H1 (cell line): ENCODE results near the gene LCN9. TPM values are rescaled to one million over a fixed set of nuclear protein-coding genes. Genes with fewer than 3 reads are reported as not detected.

Source experiments
- CTCF ChIA-PET: fragments of 300-600 bp; sonication (Branson Sonifier 250); formaldehyde crosslinking; loops from one replicate; lab custom pipeline; 2021; ENCODE audit not compliant: partially characterized antibody; lab: Charles Lee
- POLR2A ChIA-PET: fragments of 300-600 bp; sonication (Branson Sonifier 250); formaldehyde crosslinking; loops from one replicate; lab custom pipeline; 2021; ENCODE audit warnings: inconsistent platforms; ENCODE audit not compliant: partially characterized antibody; lab: Charles Lee
- DNase-seq, 2 experiments: peaks; one replicate each; pipeline versions ENCODE4 v3.0.0 to v3.0.0-alpha.2; 2010 to 2022; ENCODE audit warnings: low spot score in 2 of 2, low read depth in 1 of 2, mixed read lengths in 1 of 2
- FAIRE-seq: peaks from 2 replicates; lab custom pipeline; 2011; peaks lifted over from hg19 to GRCh38; lab: Jason Lieb, UNC
- H2AFZ ChIP-seq: 2 replicates; pipeline ENCODE4 v1.8.1; 2012; ENCODE audit warnings: low read length, inconsistent platforms
- H2AK5ac ChIP-seq: 2 replicates; pipeline ENCODE4 v1.6.1; 2013; ENCODE audit warnings: low read depth, low read length
- H2BK120ac ChIP-seq: replicated peaks from 2 replicates; pipeline ENCODE3; 2013; ENCODE audit warnings: low read depth, low read length, inconsistent platforms
- H2BK12ac ChIP-seq: 2 replicates; pipeline ENCODE4 v1.6.1; 2013; ENCODE audit warnings: low read depth, low read length
- H2BK15ac ChIP-seq: 2 replicates; pipeline ENCODE4 v1.6.1; 2013; ENCODE audit warnings: low read length
- H2BK20ac ChIP-seq: 2 replicates; pipeline ENCODE4 v1.6.1; 2013; ENCODE audit warnings: low read length
- H2BK5ac ChIP-seq: 2 replicates; pipeline ENCODE4 v1.6.1; 2013; ENCODE audit warnings: low read depth, low read length
- H3K14ac ChIP-seq: 2 replicates; pipeline ENCODE4 v1.6.1; 2013; ENCODE audit warnings: inconsistent platforms; ENCODE audit not compliant: insufficient read length
- H3K18ac ChIP-seq: 2 replicates; pipeline ENCODE4 v1.6.1; 2013; ENCODE audit warnings: low read length; ENCODE audit errors: extremely low read depth
- H3K23ac ChIP-seq: 2 replicates; pipeline ENCODE4 v1.6.1; 2013; ENCODE audit warnings: inconsistent platforms; ENCODE audit not compliant: insufficient read length
- H3K23me2 ChIP-seq: 2 replicates; pipeline ENCODE4 v1.6.1; 2013; ENCODE audit warnings: low read depth, low read length
- H3K27ac ChIP-seq: 2 replicates; pipeline ENCODE4 v1.6.1; 2011; ENCODE audit warnings: low read depth, low read length, inconsistent platforms
- H3K27me3 ChIP-seq, 4 experiments: replicated peaks in 1 of 4; 1 replicate in 1 of 4; 2 replicates in 3 of 4; pipeline versions ENCODE4 v1.6.1 to v1.8.1; 2011 to 2013; ENCODE audit warnings: low read length in 3 of 4, mild to moderate bottlenecking in 3 of 4, inconsistent platforms in 2 of 4, mixed read lengths in 2 of 4, moderate library complexity in 1 of 4; ENCODE audit not compliant: control insufficient read depth in 3 of 4, insufficient read depth in 3 of 4; ENCODE audit errors: extremely low read depth in 1 of 4
- H3K36me3 ChIP-seq, 4 experiments: 2 replicates each; pipeline versions ENCODE4 v1.6.1 to v1.8.1; 2011 to 2013; ENCODE audit warnings: mild to moderate bottlenecking in 4 of 4, low read length in 3 of 4, moderate library complexity in 2 of 4, control low read depth in 1 of 4, inconsistent platforms in 1 of 4; ENCODE audit not compliant: insufficient read depth in 4 of 4, control insufficient read depth in 2 of 4
- H3K4ac ChIP-seq: replicated peaks from 2 replicates; pipeline ENCODE3; 2013; ENCODE audit warnings: low read length, low read depth, mixed read lengths, inconsistent platforms; ENCODE audit not compliant: insufficient read length
- H3K4me1 ChIP-seq, 4 experiments: replicated peaks in 1 of 4; 1 replicate in 1 of 4; 2 replicates in 3 of 4; pipeline versions ENCODE4 v1.6.1 to v1.8.1; 2011 to 2013; ENCODE audit warnings: low read length in 3 of 4, inconsistent platforms in 2 of 4, mixed read lengths in 1 of 4; ENCODE audit not compliant: insufficient read depth in 4 of 4, control insufficient read depth in 3 of 4
- H3K4me2 ChIP-seq, 2 experiments: 2 replicates each; pipeline versions ENCODE4 v1.6.1 to v1.8.1; 2011 to 2013; ENCODE audit warnings: low read depth in 2 of 2, low read length in 2 of 2, control low read depth in 1 of 2, inconsistent platforms in 1 of 2, mild to moderate bottlenecking in 1 of 2; ENCODE audit not compliant: insufficient read depth in 1 of 2
- H3K4me3 ChIP-seq, 4 experiments: fragments of 200-600, 300-600 bp in 1 of 4; sonication (generic), shearing (Covaris generic), sonication (Bioruptor Twin) in 1 of 4; 2 replicates each; pipeline versions ENCODE4 v1.5.1 to v1.8.1; 2011 to 2016; ENCODE audit warnings: low read length in 4 of 4, low read depth in 3 of 4, control low read depth in 2 of 4, inconsistent platforms in 2 of 4, mild to moderate bottlenecking in 2 of 4, mixed read lengths in 1 of 4, moderate library complexity in 1 of 4; ENCODE audit not compliant: insufficient read depth in 2 of 4; ENCODE audit errors: extremely low read depth in 1 of 4
- H3K56ac ChIP-seq: replicated peaks from 2 replicates; pipeline ENCODE3; 2013; ENCODE audit warnings: low read depth, mild to moderate bottlenecking, mixed read lengths, low read length, inconsistent platforms; ENCODE audit not compliant: insufficient read length
- H3K79me1 ChIP-seq: 2 replicates; pipeline ENCODE4 v1.6.1; 2013; ENCODE audit warnings: low read depth, low read length, control low read depth
- H3K79me2 ChIP-seq, 2 experiments: 2 replicates each; pipeline versions ENCODE4 v1.6.1 to v1.8.1; 2012 to 2013; ENCODE audit warnings: low read length in 2 of 2, mild to moderate bottlenecking in 2 of 2, inconsistent platforms in 1 of 2; ENCODE audit not compliant: insufficient read depth in 2 of 2, control insufficient read depth in 1 of 2
- H3K9ac ChIP-seq, 4 experiments: replicated peaks in 1 of 4; 1 replicate in 1 of 4; 2 replicates in 3 of 4; pipeline versions ENCODE4 v1.6.1 to v1.8.1; 2011 to 2013; ENCODE audit warnings: low read depth in 3 of 4, low read length in 3 of 4, control low read depth in 2 of 4, mild to moderate bottlenecking in 2 of 4, moderate library complexity in 2 of 4, inconsistent platforms in 1 of 4; ENCODE audit errors: extremely low read depth in 1 of 4
- H3K9me3 ChIP-seq, 2 experiments: 2 replicates each; pipeline versions ENCODE4 v1.6.1 to v1.8.1; 2012 to 2013; ENCODE audit warnings: mild to moderate bottlenecking in 2 of 2, moderate library complexity in 2 of 2, control low read depth in 1 of 2, inconsistent platforms in 1 of 2, low read depth in 1 of 2, low read length in 1 of 2, mixed read lengths in 1 of 2; ENCODE audit not compliant: insufficient read depth in 2 of 2
- H4K20me1 ChIP-seq, 2 experiments: replicated peaks in 1 of 2; 2 replicates each; pipeline versions ENCODE3 to v1.8.1; 2011 to 2013; ENCODE audit warnings: inconsistent platforms in 2 of 2, low read length in 2 of 2, mild to moderate bottlenecking in 1 of 2; ENCODE audit not compliant: insufficient read depth in 2 of 2, control insufficient read depth in 1 of 2
- H4K5ac ChIP-seq: 2 replicates; pipeline ENCODE4 v1.6.1; 2013; ENCODE audit warnings: low read length, low read depth, mixed read lengths, inconsistent platforms; ENCODE audit not compliant: insufficient read length
- H4K8ac ChIP-seq: 2 replicates; pipeline ENCODE4 v1.8.0; 2013; ENCODE audit warnings: mild to moderate bottlenecking, moderate library complexity, low read length, inconsistent platforms; ENCODE audit not compliant: insufficient read depth; ENCODE audit errors: extremely low read depth
- H4K91ac ChIP-seq: replicated peaks from 2 replicates; pipeline ENCODE3; 2013; ENCODE audit warnings: low read length, mixed read lengths, inconsistent platforms; ENCODE audit not compliant: insufficient read length
- NANOG ChIP-seq: IDR thresholded peaks from 2 replicates; pipeline ENCODE4 v1.6.1; 2011; ENCODE audit warnings: low read length, low read depth, mild to moderate bottlenecking, inconsistent platforms; ENCODE audit not compliant: insufficient read depth, poor library complexity, severe bottlenecking
- TBP ChIP-seq: IDR thresholded peaks from 2 replicates; pipeline ENCODE4 v1.6.1; 2011; ENCODE audit warnings: low read depth, low read length, improper control_type of control experiment
- WGBS, 2 experiments: shearing (Covaris generic) in 1 of 2; methylation state at CpG; one replicate each; pipeline versions ENCODE4 v1.1.6 to v1.1.7; 2013 to 2015; ENCODE audit warnings: low lambda C conversion rate in 2 of 2, mixed read lengths in 2 of 2, inconsistent platforms in 1 of 2, low coverage in 1 of 2, missing lambda C conversion rate in 1 of 2; ENCODE audit not compliant: insufficient replicate concordance in 2 of 2, insufficient coverage in 1 of 2, insufficient read length in 1 of 2; ENCODE audit errors: extremely low coverage in 1 of 2, missing lambda C conversion rate in 1 of 2; 5-methylcytosine and 5-hydroxymethylcytosine counted together
- polyA plus RNA-seq, 7 experiments: library from polyadenylated mRNA; depleted of rRNA in 3 of 7; stranded (reverse) in 5 of 7; unstranded in 2 of 7; fragments of >200 nt in 5 of 7; fragments of 200-250 nt in 2 of 7; gene quantifications; 1 replicate in 5 of 7; 2 replicates in 1 of 7; 4 replicates in 1 of 7; pipeline versions ENCODE4 v1.2.1 to v1.2.3, GENCODE V29; 2011 to 2013; ENCODE audit warnings: missing spikeins in 2 of 7, mixed read lengths in 2 of 7
- total RNA-seq: library from RNA; stranded (reverse); fragmentation: NEBNext Ultra II Directional; extraction: Animal tissue kit (Norgen Biotek cat#: 25700); gene quantifications from 2 replicates; pipeline ENCODE4 v1.2.1, GENCODE V29; 2021
- TF ChIP-seq, protein P1 (sequence below), 3 experiments: IDR thresholded peaks; 1 replicate in 2 of 3; 2 replicates in 1 of 3; pipeline versions ENCODE4 v1.5.1 to v1.6.1; 2011; ENCODE audit warnings: low read length in 3 of 3, mild to moderate bottlenecking in 3 of 3, inconsistent platforms in 2 of 3, low read depth in 1 of 3, moderate library complexity in 1 of 3; ENCODE audit not compliant: insufficient read depth in 1 of 3; ENCODE audit errors: control extremely low read depth in 1 of 3

Gene LCN9
- total and polyA plus RNA-seq, 2 of the 8 experiments (the other 6 are each of a cell fraction or from before 2014, with no cell fraction given) = 2.3 to 3.1 TPM

DNA sequence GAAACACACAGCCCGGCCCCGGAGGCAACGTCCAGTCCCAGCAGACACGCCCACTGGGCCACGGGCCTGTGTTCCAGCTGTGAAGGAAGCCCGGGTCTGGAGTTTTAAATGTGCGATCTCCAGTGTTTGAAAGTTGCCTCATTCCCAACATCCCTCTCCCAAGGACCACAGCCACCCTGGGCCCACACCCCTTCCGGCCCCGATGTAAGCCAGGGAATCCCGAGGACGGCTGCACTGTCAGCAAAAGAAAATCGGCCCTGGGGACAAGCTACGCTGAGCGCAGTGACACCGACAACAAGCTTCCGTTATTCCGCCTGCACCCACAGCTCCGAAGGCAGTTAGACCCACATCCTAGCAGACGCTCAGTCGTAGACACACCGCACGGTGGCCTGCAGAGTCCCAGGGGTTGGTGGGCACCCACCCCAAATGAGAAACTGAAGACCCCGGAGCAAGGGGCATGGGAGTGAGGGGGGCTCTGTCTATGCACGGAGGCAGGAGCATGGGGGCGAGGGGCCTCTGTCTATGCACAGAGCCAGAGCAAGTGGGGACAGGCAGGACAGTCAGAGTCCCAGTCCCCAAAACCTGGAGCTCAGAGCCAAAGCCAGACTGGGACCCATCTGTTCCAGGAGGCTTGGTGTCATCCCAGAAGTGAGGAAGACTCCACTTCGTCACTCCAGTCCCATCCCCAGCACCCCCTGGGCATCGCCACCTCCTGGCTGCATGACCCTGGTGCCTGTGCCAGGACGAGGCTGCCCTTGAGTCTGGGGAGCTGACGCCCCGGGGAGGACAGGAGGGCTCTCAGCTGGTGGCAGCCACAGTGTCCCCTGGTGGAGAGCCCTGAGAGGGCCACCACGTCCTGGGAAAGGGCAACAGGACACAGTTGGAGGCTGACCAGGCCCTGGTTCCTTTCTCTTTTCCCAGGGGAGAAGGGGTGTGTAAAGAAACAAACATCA, 47.2 kb upstream of the LCN9 start:
- Histone ChIP-seq H3K23me2 (peaks cover 4% of the 10 kb centered on the region; the same call in 1 of the 2 replicates), H4K8ac (no peak overlapping the region), H4K91ac (no peak overlapping the region), H3K56ac (no peak overlapping the region), H3K9ac (no peak overlapping the region), H3K23ac (no peak overlapping the region), H3K4me2 (no peak overlapping the region), H3K4ac (no peak overlapping the region), H2BK15ac (no peak overlapping the region), H2BK5ac (no peak overlapping the region), H3K4me1 (peaks cover 0 to 1% (median 0%) of the 10 kb centered on the region in 4 experiments; a peak in 1 of 7 replicates), H3K14ac (no peak overlapping the region), H3K36me3 (no peaks in the 10 kb centered on the region; a peak in 1 of 8 replicates), H2AFZ (no peak overlapping the region), H2BK12ac (no peak overlapping the region), H4K5ac (no peak overlapping the region), H3K27ac (peak overlapping the region; percentile 28; the same call in 1 of the 2 replicates), H3K9me3 (peaks cover 7 to 10% of the 10 kb centered on the region in 2 experiments), H2AK5ac (no peak overlapping the region), H3K4me3 (no peak overlapping the region), H3K79me1 (no peaks in the 10 kb centered on the region), H2BK120ac (no peak overlapping the region), H3K27me3 (no peaks in the 10 kb centered on the region), H2BK20ac (no peak overlapping the region), H3K79me2 (no peaks in the 10 kb centered on the region), H3K18ac (no peak overlapping the region), H4K20me1 (no peaks in the 10 kb centered on the region)
- FAIRE-seq (no peak), DNase-seq (no peak)
- whole genome bisulfite sequencing, 2 experiments = 83% methylated on average over 31 of the region's 31 CpGs; no CpG with 5 or more reads in 1 of the 2 experiments
- ChIA-PET POLR2A (interaction anchor here (1.4 kb wide), 1 partner anchor 33 kb away, joined by 4 read pairs; no protein-coding TSS in a partner anchor), CTCF (interaction anchor here (0.9 to 5.0 kb wide), 14 partner anchors 11 to 205 kb away, joined by 3 to 59 read pairs (median 4); partner anchors contain the start of gene GLT6D1)
- TF ChIP-seq, protein P1, sequence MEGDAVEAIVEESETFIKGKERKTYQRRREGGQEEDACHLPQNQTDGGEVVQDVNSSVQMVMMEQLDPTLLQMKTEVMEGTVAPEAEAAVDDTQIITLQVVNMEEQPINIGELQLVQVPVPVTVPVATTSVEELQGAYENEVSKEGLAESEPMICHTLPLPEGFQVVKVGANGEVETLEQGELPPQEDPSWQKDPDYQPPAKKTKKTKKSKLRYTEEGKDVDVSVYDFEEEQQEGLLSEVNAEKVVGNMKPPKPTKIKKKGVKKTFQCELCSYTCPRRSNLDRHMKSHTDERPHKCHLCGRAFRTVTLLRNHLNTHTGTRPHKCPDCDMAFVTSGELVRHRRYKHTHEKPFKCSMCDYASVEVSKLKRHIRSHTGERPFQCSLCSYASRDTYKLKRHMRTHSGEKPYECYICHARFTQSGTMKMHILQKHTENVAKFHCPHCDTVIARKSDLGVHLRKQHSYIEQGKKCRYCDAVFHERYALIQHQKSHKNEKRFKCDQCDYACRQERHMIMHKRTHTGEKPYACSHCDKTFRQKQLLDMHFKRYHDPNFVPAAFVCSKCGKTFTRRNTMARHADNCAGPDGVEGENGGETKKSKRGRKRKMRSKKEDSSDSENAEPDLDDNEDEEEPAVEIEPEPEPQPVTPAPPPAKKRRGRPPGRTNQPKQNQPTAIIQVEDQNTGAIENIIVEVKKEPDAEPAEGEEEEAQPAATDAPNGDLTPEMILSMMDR (IDR thresholded peaks at IDR 0.05; ENCODE audit: control extremely low read depth in 1 of 3, insufficient read depth in 1 of 3, low read depth in 1 of 3, low read length in 3 of 3) = peak in 2 of 3 experiments; percentile 40 to 46; a peak in 3 of 4 replicates
- TF ChIP-seq TBP (no peak), NANOG (no peak)
